Panc1 (cell line): ENCODE results near the gene ALOX12B. TPM values are rescaled to one million over a fixed set of nuclear protein-coding genes. Genes with fewer than 3 reads are reported as not detected.

Experiments used
- ATAC-seq: fragments of 200-7000 bp; cut with Tn5 transposase; 2 replicates; pipeline ENCODE4 v1.9.1; 2020; ENCODE audit warnings: mild to moderate bottlenecking, moderate library complexity
- BruUV-seq: library from RNA; stranded (reverse); fragments of 400-500 nt; replicated peaks from 2 replicates; lab custom pipeline; 2021; lab: Mats Ljungman, UMichigan
- CTCF ChIA-PET: fragments of 300-600 bp; sonication (Branson Sonifier 250); formaldehyde crosslinking; loops from one replicate; lab custom pipeline; 2022; ENCODE audit warnings: antibody characterized with exemption; lab: Charles Lee
- POLR2A ChIA-PET: fragments of 300-600 bp; sonication (Branson Sonifier 250); formaldehyde crosslinking; loops from one replicate; lab custom pipeline; 2022; ENCODE audit warnings: antibody characterized with exemption; lab: Charles Lee
- DNase-seq: peaks from one replicate; pipeline ENCODE4 v3.0.0-alpha.2; 2010; ENCODE audit warnings: low read depth, low spot score
- H3K27ac ChIP-seq: 2 replicates; pipeline ENCODE4 v1.5.1; 2011; ENCODE audit warnings: mild to moderate bottlenecking, low read length, inconsistent platforms
- H3K27me3 ChIP-seq: fragments of 200-500 bp; sonication (Bioruptor generic); 2 replicates; pipeline ENCODE4 v1.6.0; 2014; ENCODE audit warnings: low read length, inconsistent platforms; ENCODE audit not compliant: control insufficient read depth, insufficient read depth
- H3K36me3 ChIP-seq: fragments of 200-500 bp; sonication (Bioruptor generic); 2 replicates; pipeline ENCODE4 v1.5.1; 2014; ENCODE audit warnings: inconsistent platforms, mild to moderate bottlenecking, low read length, moderate library complexity; ENCODE audit not compliant: control insufficient read depth, insufficient read depth
- H3K4me1 ChIP-seq: 2 replicates; pipeline ENCODE4 v1.5.1; 2011; ENCODE audit warnings: inconsistent platforms, mild to moderate bottlenecking, low read length, moderate library complexity; ENCODE audit not compliant: control insufficient read depth, insufficient read depth
- H3K4me3 ChIP-seq, 2 experiments: 2 replicates each; pipeline ENCODE4 v1.5.1; 2011 to 2012; ENCODE audit warnings: low read depth in 2 of 2, low read length in 2 of 2, mild to moderate bottlenecking in 2 of 2, inconsistent platforms in 1 of 2, moderate library complexity in 1 of 2
- H3K9me3 ChIP-seq: fragments of 200-500 bp; sonication (Bioruptor generic); 2 replicates; pipeline ENCODE4 v1.5.1; 2014; ENCODE audit warnings: low read depth, mild to moderate bottlenecking, inconsistent platforms, low read length, moderate library complexity; ENCODE audit not compliant: control insufficient read depth, insufficient read depth
- CTCF ChIP-seq: fragments of 450-650 bp; IDR thresholded peaks from 2 replicates; pipeline ENCODE4 v1.5.1; 2017; ENCODE audit warnings: mild to moderate bottlenecking
- POLR2AphosphoS5 ChIP-seq: IDR thresholded peaks from 2 replicates; pipeline ENCODE4 v1.6.1; 2012; ENCODE audit warnings: mild to moderate bottlenecking, low read depth, low read length, moderate library complexity
- SIN3A ChIP-seq: IDR thresholded peaks from 2 replicates; pipeline ENCODE4 v1.6.1; 2012; ENCODE audit warnings: low read depth, mild to moderate bottlenecking, low read length, moderate library complexity, borderline replicate concordance; ENCODE audit not compliant: insufficient read depth
- TCF7L2 ChIP-seq: IDR thresholded peaks from 2 replicates; pipeline ENCODE4 v1.6.1; 2011; ENCODE audit warnings: mild to moderate bottlenecking, low read depth, low read length, inconsistent platforms
- in situ Hi-C: cut with HindIII; loops from 2 replicates; pipeline ENCODE4 v1.10.0; 2016; ENCODE audit warnings: low sequenced_read_pairs, low pct_unique_long_range_greater_than_20kb
- intact Hi-C: fragments of 100-400 bp; cut with micrococcal nuclease; formaldehyde crosslinking; loops from one replicate; pipeline ENCODE4 v1.10.0; 2022; ENCODE audit not compliant: unreplicated experiment
- total RNA-seq: library from RNA; stranded (reverse); gene quantifications from one replicate; pipeline ENCODE4 v1.2.1, GENCODE V29; 2021; ENCODE audit not compliant: unreplicated experiment
- TF ChIP-seq, protein P1 (sequence below), 2 experiments: IDR thresholded peaks; 2 replicates each; pipeline ENCODE4 v1.6.1; 2011 to 2012; ENCODE audit warnings: low read depth in 2 of 2, control low read depth in 1 of 2, low read length in 1 of 2, mild to moderate bottlenecking in 1 of 2, moderate library complexity in 1 of 2; ENCODE audit not compliant: insufficient read depth in 1 of 2

ALOX12B gene
- total RNA-seq, 1 experiment from 2014 or later: not detected

DNA sequence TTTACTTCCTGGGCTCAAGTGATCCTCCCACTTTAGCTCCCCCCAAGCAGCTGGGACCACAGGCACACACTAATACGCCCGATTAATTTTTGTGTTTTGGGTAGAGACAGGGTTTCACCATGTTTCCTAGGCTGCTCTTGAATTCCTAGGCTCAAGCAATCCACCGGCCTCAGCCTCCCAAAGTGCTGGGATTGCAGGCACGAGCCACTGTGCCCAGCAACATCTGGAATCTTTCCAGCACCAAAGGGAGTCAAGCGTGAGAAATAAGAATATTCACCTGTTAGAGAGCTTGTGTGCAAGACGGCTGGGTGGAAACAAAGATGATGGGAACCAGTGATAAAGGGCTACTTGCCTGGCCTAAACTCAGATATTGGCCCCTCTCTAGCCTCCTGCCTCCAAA is 14.2 kb upstream of the ALOX12B start:
- no peak for ATAC-seq
- Histone ChIP-seq H3K27ac (no peak overlapping the region), H3K4me3 (no peak overlapping the region), H3K36me3 (no peaks in the 10 kb centered on the region), H3K9me3 (no peaks in the 10 kb centered on the region), H3K27me3 (no peaks in the 10 kb centered on the region), H3K4me1 (no peaks in the 10 kb centered on the region)
- BruUV-seq: no TSS peak
- TF ChIP-seq SIN3A (no peak), TCF7L2 (no peak), CTCF (no peak), POLR2AphosphoS5 (no peak)
- TF ChIP-seq, protein P1, sequence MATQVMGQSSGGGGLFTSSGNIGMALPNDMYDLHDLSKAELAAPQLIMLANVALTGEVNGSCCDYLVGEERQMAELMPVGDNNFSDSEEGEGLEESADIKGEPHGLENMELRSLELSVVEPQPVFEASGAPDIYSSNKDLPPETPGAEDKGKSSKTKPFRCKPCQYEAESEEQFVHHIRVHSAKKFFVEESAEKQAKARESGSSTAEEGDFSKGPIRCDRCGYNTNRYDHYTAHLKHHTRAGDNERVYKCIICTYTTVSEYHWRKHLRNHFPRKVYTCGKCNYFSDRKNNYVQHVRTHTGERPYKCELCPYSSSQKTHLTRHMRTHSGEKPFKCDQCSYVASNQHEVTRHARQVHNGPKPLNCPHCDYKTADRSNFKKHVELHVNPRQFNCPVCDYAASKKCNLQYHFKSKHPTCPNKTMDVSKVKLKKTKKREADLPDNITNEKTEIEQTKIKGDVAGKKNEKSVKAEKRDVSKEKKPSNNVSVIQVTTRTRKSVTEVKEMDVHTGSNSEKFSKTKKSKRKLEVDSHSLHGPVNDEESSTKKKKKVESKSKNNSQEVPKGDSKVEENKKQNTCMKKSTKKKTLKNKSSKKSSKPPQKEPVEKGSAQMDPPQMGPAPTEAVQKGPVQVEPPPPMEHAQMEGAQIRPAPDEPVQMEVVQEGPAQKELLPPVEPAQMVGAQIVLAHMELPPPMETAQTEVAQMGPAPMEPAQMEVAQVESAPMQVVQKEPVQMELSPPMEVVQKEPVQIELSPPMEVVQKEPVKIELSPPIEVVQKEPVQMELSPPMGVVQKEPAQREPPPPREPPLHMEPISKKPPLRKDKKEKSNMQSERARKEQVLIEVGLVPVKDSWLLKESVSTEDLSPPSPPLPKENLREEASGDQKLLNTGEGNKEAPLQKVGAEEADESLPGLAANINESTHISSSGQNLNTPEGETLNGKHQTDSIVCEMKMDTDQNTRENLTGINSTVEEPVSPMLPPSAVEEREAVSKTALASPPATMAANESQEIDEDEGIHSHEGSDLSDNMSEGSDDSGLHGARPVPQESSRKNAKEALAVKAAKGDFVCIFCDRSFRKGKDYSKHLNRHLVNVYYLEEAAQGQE (IDR thresholded peaks at IDR 0.05; ENCODE audit: insufficient read depth in 1 of 2, low read depth in 2 of 2, low read length in 1 of 2): no peak
- intact Hi-C loops: no loop called here
- no peak for DNase-seq
- CTCF ChIA-PET: no interaction called here
- in situ Hi-C loops: no loop called here
- POLR2A ChIA-PET: no interaction called here

DNA sequence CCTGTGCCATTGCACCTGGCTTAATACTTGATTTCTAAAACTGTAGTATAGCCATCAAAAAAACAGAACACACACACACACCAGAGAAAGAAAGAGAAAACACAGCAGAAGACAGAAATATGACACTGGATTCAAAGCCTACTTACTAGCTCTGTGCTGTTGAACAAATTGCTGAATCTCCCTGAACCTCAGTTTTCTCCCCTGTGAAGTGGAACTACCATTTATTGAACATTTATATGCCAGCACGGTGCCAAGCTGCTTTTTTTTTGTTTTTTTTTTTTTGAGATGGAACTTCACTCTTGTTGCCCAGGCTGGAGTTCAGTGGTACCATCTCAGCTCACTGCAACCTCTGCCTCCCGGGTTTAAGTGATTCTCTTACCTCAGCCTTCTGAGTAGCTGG is 13.2 kb upstream of the ALOX12B start:
- H3K36me3 ChIP-seq: no peaks in the 10 kb centered on the region
- in situ Hi-C loops: no loop called here
- TF ChIP-seq TCF7L2 (no peak), CTCF (no peak), SIN3A (no peak), POLR2AphosphoS5 (no peak)
- TF ChIP-seq, protein P1 (IDR thresholded peaks at IDR 0.05; ENCODE audit: insufficient read depth in 1 of 2, low read depth in 2 of 2, low read length in 1 of 2): no peak

More for the DNA sequence above, 13.2 kb upstream of the ALOX12B start:
- intact Hi-C loops: no loop called here
- POLR2A ChIA-PET: interaction anchor here (0.6 kb wide), 1 partner anchor 81 kb away, joined by 32 read pairs; no protein-coding TSS in a partner anchor
- H3K27ac ChIP-seq: no peak overlapping the region
- H3K4me1 ChIP-seq: no peaks in the 10 kb centered on the region
- H3K9me3 ChIP-seq: no peaks in the 10 kb centered on the region
- no peak overlapping the region for H3K4me3 ChIP-seq
- CTCF ChIA-PET: interaction anchor here (0.7 kb wide), 1 partner anchor 18 kb away, joined by 4 read pairs; no protein-coding TSS in a partner anchor
- ATAC-seq (no peak), DNase-seq (no peak)
- no TSS peak for BruUV-seq
- H3K27me3 ChIP-seq: no peaks in the 10 kb centered on the region
